Epidermal melanocyte (primary cell): ENCODE results near the gene OTOA.
"Not testable (repeated sequence)": the region's sequence is repeated elsewhere in the genome, so short reads cannot be mapped to it uniquely, and the experiment has no call there.

ENCODE experiments used
- DNase-seq: peaks from one replicate; pipeline ENCODE4 v3.0.0; 2011; ENCODE audit warnings: low spot score; ENCODE audit not compliant: insufficient read length

OTOA gene

GRCh38 chr16:21719283-21719682 is 55.5 kb downstream of the OTOA start:
- DNase-seq = no peak

GRCh38 chr16:21720533-21720932 is 56.8 kb downstream of the OTOA start:
- no peak for DNase-seq

GRCh38 chr16:21722771-21723455 is 59.1 kb downstream of the OTOA start:
- no peak for DNase-seq

- no peak for DNase-seq
Measured at GRCh38 chr16:21723532-21723931, 59.8 kb downstream of the OTOA start.

- DNase-seq = no peak
Measured at GRCh38 chr16:21727344-21727743, 63.6 kb downstream of the OTOA start.

GRCh38 chr16:21731233-21731632 is 67.5 kb downstream of the OTOA start:
- not testable (repeated sequence) for DNase-seq

- DNase-seq = not testable (repeated sequence)
Measured at GRCh38 chr16:21740637-21741036, 76.9 kb downstream of the OTOA start.

GRCh38 chr16:21756192-21757079 is 92.7 kb downstream of the OTOA start:
- not testable (repeated sequence) for DNase-seq

GRCh38 chr16:21757080-21757671 is 93.4 kb downstream of the OTOA start:
- not testable (repeated sequence) for DNase-seq

- DNase-seq = not testable (repeated sequence)
Measured at GRCh38 chr16:21768280-21768679, 104.5 kb downstream of the OTOA start.

- DNase-seq = not testable (repeated sequence)
Measured at GRCh38 chr16:21768810-21769209, 105.0 kb downstream of the OTOA start.

- DNase-seq = not testable (repeated sequence)
Measured at GRCh38 chr16:21769284-21769683, 105.5 kb downstream of the OTOA start.

- DNase-seq = not testable (repeated sequence)
Measured at GRCh38 chr16:21770584-21770983, 106.8 kb downstream of the OTOA start.

GRCh38 chr16:21772547-21773206 is 108.9 kb downstream of the OTOA start:
- DNase-seq = peak; percentile 3

- DNase-seq = not testable (repeated sequence)
Measured at GRCh38 chr16:21773207-21773553, 109.4 kb downstream of the OTOA start.

GRCh38 chr16:21780525-21780924 is 116.8 kb downstream of the OTOA start:
- DNase-seq = not testable (repeated sequence)

GRCh38 chr16:21790506-21790905 is 126.7 kb downstream of the OTOA start:
- DNase-seq = not testable (repeated sequence)

GRCh38 chr16:21793310-21793709 is 129.5 kb downstream of the OTOA start:
- DNase-seq = not testable (repeated sequence)

- not testable (repeated sequence) for DNase-seq
Measured at GRCh38 chr16:21798601-21799000, 134.8 kb downstream of the OTOA start.

GRCh38 chr16:21801538-21802374 is 138.0 kb downstream of the OTOA start:
- DNase-seq = not testable (repeated sequence)

GRCh38 chr16:21802375-21802663 is 138.6 kb downstream of the OTOA start:
- DNase-seq = not testable (repeated sequence)
